Right lobe of liver (tissue), 6 donors: Measurements from ENCODE around the gene ATP2B1. TPM values are rescaled to one million over a fixed set of nuclear protein-coding genes. Genes with fewer than 3 reads are reported as not detected.

Source experiments
- ATAC-seq, 4 donors: fragments of 200-7000 bp; cut with Tn5 transposase; one replicate each; pipeline ENCODE4 v1.9.1; 2020; ENCODE audit warnings: mild to moderate bottlenecking in 4 of 4, moderate library complexity in 4 of 4
- DNase-seq, 3 donors: peaks; one replicate each; pipeline ENCODE4 v3.0.0-alpha.2; 2020
- H3K27ac ChIP-seq, 3 donors: fragments of 200-600 bp; one replicate each; pipeline ENCODE4 v1.8.0; 2022
- H3K27me3 ChIP-seq, 2 donors: fragments of 200-600 bp; one replicate each; pipeline ENCODE4 v1.8.0; 2022
- H3K36me3 ChIP-seq, 4 donors: fragments of 200-600 bp; sonication (generic) in 1 of 4; one replicate each; pipeline versions ENCODE4 v1.5.1 to v1.8.0; 2017 to 2022; ENCODE audit warnings: control low read depth in 1 of 4
- H3K4me1 ChIP-seq, 4 donors: fragments of 200-600 bp; sonication (generic) in 1 of 4; one replicate each; pipeline versions ENCODE4 v1.5.1 to v1.8.0; 2017 to 2022; ENCODE audit warnings: control low read depth in 1 of 4
- H3K4me3 ChIP-seq, 3 donors: fragments of 200-600 bp; one replicate each; pipeline ENCODE4 v1.8.0; 2022
- H3K9me3 ChIP-seq, 4 donors: fragments of 200-600 bp; sonication (generic) in 1 of 4; one replicate each; pipeline versions ENCODE4 v1.5.1 to v1.8.0; 2017 to 2022; ENCODE audit warnings: control low read depth in 1 of 4
- POLR2A ChIP-seq: fragments of 450-650 bp; IDR thresholded peaks from one replicate; pipeline ENCODE4 v1.6.1; 2017; ENCODE audit warnings: antibody characterized with exemption, mild to moderate bottlenecking
- WGBS: methylation state at CpG from one replicate; pipeline ENCODE4 v1.1.6; 2018; ENCODE audit warnings: low coverage, low lambda C conversion rate; ENCODE audit not compliant: insufficient coverage; ENCODE audit errors: missing lambda C conversion rate; 5-methylcytosine and 5-hydroxymethylcytosine counted together
- intact Hi-C, 2 donors: fragments of 100-400 bp; cut with DNase I; formaldehyde crosslinking; loops; one replicate each; pipeline versions ENCODE4 v1.11.2 to v1.14.1; 2022
- total RNA-seq, 6 experiments: library from RNA; depleted of rRNA in 2 of 6; stranded (reverse); fragments of >200 nt in 2 of 6; fragmentation: NEBNext Ultra II Directional in 3 of 6; extraction: Animal tissue kit (Norgen Biotek cat#: 25700) in 3 of 6; gene quantifications; one replicate each; pipeline versions ENCODE4 v1.1.0 to v1.2.4, GENCODE V29; 2016 to 2023
- TF ChIP-seq, protein P1 (sequence below), 4 donors: fragments of 200-600 bp in 3 of 4; fragments of 450-650 bp in 1 of 4; IDR thresholded peaks; one replicate each; pipeline versions ENCODE4 v1.5.1 to v1.8.0; 2016 to 2022; ENCODE audit warnings: antibody characterized with exemption in 4 of 4, mild to moderate bottlenecking in 2 of 4
- donor health status: DM: no; HTN: yes; CAD: no.
- donor health status: DM: no; HTN: no; CAD: no.
- donor health status: DM: no; HTN: no; CAD: no.
- donor health status: DM: no; HTN: yes; CAD: no.
- donor health status: DM: no; HTN: yes; CAD: no.

ATP2B1 gene
- total RNA-seq, 6 experiments from 2014 or later, result 10.4 to 23.9 (median 17.6) TPM

DNA sequence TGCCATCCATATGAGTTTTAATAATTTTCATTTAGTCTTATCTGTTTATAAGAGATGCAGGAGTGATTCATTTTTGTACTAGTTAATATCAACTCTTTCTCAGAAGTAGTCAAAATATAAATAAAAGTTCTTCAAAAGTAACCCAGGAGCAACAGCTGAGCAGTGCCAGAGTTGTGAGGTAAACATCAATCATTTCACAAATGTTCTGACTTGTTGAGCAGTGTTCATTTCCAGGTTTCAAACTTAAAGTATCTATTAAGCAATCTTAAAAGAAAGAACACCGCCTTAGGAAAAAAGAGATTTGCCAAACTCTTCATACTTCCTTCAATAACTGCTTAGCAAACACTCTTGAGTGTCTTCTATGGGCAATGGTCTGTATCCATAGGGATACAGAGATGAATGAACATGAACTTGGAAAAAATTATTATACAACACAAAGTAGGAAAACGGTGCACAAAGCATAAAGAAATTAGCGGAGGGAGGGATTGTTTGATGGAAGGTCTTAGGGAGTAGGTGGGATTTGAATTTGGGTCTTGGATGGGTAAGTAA lies 140.9 kb downstream of the ATP2B1 start:
- Histone ChIP-seq H3K36me3 (no peaks in the 10 kb centered on the region), H3K27ac (no peak overlapping the region), H3K27me3 (no peaks in the 10 kb centered on the region), H3K4me3 (no peak overlapping the region), H3K4me1 (no peaks in the 10 kb centered on the region), H3K9me3 (no peaks in the 10 kb centered on the region)
- TF ChIP-seq, protein P1, sequence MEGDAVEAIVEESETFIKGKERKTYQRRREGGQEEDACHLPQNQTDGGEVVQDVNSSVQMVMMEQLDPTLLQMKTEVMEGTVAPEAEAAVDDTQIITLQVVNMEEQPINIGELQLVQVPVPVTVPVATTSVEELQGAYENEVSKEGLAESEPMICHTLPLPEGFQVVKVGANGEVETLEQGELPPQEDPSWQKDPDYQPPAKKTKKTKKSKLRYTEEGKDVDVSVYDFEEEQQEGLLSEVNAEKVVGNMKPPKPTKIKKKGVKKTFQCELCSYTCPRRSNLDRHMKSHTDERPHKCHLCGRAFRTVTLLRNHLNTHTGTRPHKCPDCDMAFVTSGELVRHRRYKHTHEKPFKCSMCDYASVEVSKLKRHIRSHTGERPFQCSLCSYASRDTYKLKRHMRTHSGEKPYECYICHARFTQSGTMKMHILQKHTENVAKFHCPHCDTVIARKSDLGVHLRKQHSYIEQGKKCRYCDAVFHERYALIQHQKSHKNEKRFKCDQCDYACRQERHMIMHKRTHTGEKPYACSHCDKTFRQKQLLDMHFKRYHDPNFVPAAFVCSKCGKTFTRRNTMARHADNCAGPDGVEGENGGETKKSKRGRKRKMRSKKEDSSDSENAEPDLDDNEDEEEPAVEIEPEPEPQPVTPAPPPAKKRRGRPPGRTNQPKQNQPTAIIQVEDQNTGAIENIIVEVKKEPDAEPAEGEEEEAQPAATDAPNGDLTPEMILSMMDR (IDR thresholded peaks at IDR 0.05), result no peak
- no peak for TF ChIP-seq POLR2A
- 81% methylated on average over 3 of the region's 3 CpGs for WGBS
- no peak for ATAC-seq
- DNase-seq, result no peak
- intact Hi-C loops, result no loop called here

DNA sequence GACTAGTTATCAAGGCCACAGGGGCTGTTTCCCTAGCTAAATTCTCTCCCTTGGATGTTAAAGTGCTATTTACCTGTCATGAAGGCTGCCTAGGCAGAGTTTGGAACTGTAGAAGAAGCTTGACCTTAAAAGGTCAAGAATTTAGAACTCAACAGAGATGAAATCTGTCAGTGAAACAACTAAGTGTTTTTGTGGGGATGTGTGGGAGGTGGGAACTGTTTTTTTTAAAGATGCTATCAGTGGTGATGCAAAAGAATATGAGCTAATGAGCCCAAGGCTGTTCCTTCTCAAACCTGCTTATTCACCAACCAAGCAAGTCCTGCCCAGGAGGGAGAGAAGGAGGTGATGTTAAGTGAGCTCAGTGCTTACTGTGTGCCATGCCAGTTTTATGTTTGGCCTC lies 142.0 kb downstream of the ATP2B1 start:
- H3K27me3 ChIP-seq, result no peaks in the 10 kb centered on the region
- no peak for DNase-seq
- no peaks in the 10 kb centered on the region for H3K36me3 ChIP-seq
- H3K9me3 ChIP-seq, result no peaks in the 10 kb centered on the region
- intact Hi-C loops, result no loop called here
- H3K4me3 ChIP-seq, result no peak overlapping the region
- no peak overlapping the region for H3K27ac ChIP-seq
- ATAC-seq, result no peak
- no peak for TF ChIP-seq POLR2A
- TF ChIP-seq, protein P1 (IDR thresholded peaks at IDR 0.05), result no peak
- no peaks in the 10 kb centered on the region for H3K4me1 ChIP-seq

DNA sequence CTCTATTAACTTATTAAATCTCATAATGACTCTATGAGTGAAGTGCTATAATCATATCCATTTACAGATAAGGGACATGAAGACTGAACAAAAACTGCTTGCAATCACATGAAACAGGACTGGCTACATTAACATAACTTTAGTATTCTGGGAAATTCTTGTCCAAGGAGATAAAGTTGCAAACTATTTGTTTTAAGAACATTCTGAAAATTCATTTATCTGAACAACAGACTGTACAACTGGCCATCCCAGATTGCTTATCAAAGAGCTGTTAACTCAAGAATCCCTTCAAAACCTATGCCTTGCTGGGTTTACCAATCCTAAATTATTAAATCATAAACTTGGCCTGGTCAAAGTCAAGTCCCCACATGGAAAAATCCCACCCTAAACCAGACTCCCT lies 143.6 kb downstream of the ATP2B1 start:
- intact Hi-C loops, result no loop called here
- Histone ChIP-seq H3K9me3 (no peaks in the 10 kb centered on the region), H3K27me3 (no peaks in the 10 kb centered on the region), H3K27ac (no peak overlapping the region), H3K4me3 (no peak overlapping the region), H3K4me1 (no peaks in the 10 kb centered on the region), H3K36me3 (no peaks in the 10 kb centered on the region)
- no peak for DNase-seq
- no peak for TF ChIP-seq POLR2A
- TF ChIP-seq, protein P1 (IDR thresholded peaks at IDR 0.05), result no peak
- ATAC-seq, result no peak

DNA sequence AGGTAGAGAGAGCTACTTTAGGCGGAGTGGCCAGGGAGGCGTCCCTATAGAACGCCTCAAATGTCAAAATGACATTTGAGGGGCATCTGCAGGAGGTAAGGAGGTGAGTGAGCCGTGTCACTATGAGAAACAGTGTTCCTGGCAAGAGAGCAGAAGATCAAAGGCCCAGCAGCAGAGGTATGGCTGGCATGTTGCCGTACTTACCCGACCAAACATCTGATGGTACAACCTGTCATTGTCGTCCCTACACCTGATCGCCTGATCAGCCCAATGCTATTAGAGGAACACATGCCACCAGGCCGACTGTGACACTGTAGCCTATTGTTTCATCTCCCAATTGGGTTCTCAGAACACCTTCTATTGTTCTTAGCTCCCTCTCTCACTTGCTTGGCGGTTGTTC lies 148.9 kb downstream of the ATP2B1 start:
- no peaks in the 10 kb centered on the region for H3K27me3 ChIP-seq
- no peaks in the 10 kb centered on the region for H3K36me3 ChIP-seq
- TF ChIP-seq POLR2A, result no peak
- TF ChIP-seq, protein P1 (IDR thresholded peaks at IDR 0.05), result no peak
- no peak overlapping the region for H3K4me3 ChIP-seq
- intact Hi-C loops, result no loop called here
- no peak for ATAC-seq
- peaks cover 0 to 2% (median 0%) of the 10 kb centered on the region in 4 donors for H3K4me1 ChIP-seq
- no peak overlapping the region for H3K27ac ChIP-seq
- 67% methylated on average over 8 of the region's 10 CpGs for WGBS
- DNase-seq, result no peak
- H3K9me3 ChIP-seq, result no peaks in the 10 kb centered on the region

DNA sequence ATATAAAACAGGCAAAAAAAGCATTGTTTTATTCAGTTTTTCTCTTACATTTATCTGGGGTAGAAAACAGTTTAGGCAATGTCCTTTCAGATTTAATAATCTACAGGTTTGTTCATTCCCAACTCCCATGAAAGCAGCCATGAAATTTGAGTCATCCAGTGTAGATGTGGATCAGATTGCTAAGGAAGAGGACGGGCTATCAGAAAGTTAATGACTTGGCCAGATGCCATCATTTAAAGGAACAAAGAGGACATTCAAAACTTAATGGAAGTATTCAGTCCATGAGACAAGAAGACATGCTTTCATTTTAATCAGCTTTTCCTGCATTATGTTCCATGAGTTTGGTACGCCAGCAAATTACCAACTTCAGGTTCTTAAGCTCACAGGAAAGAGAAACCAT lies 151.7 kb downstream of the ATP2B1 start:
- H3K27ac ChIP-seq, result no peak overlapping the region
- H3K36me3 ChIP-seq, result no peaks in the 10 kb centered on the region
- no peaks in the 10 kb centered on the region for H3K27me3 ChIP-seq
- ATAC-seq (no peak), DNase-seq (no peak)
- WGBS, result 56% methylated on average over 2 of the region's 2 CpGs
- H3K9me3 ChIP-seq, result no peaks in the 10 kb centered on the region
- H3K4me1 ChIP-seq, result peaks cover 0 to 2% (median 0%) of the 10 kb centered on the region in 4 donors
- intact Hi-C loops, result no loop called here
- H3K4me3 ChIP-seq, result no peak overlapping the region
- TF ChIP-seq, protein P1 (IDR thresholded peaks at IDR 0.05), result no peak
- TF ChIP-seq POLR2A, result no peak
